T47D (cell line): ENCODE data around the gene HCN2.

Experiments
- DNase-seq, 2 experiments: peaks; one replicate each; pipeline versions ENCODE4 v3.0.0 to v3.0.0-alpha.2; 2011 to 2012; ENCODE audit warnings: low read depth in 1 of 2, low spot score in 1 of 2
- JUND ChIP-seq: IDR thresholded peaks from 2 replicates; pipeline ENCODE4 v1.6.1; 2012; ENCODE audit warnings: low read depth
- in situ Hi-C: cut with HindIII; loops from 2 replicates; pipeline ENCODE4 v1.10.0; 2016; ENCODE audit warnings: low sequenced_read_pairs, low pct_unique_long_range_greater_than_20kb

HCN2 gene

GRCh38 chr19:640161-640558, 50.5 kb downstream of the HCN2 start:
- no peak for DNase-seq

GRCh38 chr19:640606-641189, 51.0 kb downstream of the HCN2 start:
- no peak for TF ChIP-seq JUND
- DNase-seq = no peak
- in situ Hi-C loops = no loop called here

More at GRCh38 chr19:640161-640558, 50.5 kb downstream of the HCN2 start:
- TF ChIP-seq JUND = no peak
- in situ Hi-C loops = no loop called here

GRCh38 chr19:641702-642101, 52.0 kb downstream of the HCN2 start:
- DNase-seq = no peak
- in situ Hi-C loops = no loop called here
- TF ChIP-seq JUND = no peak

GRCh38 chr19:642767-643727, 53.4 kb downstream of the HCN2 start:
- in situ Hi-C loops = no loop called here
- no peak for TF ChIP-seq JUND
- no peak for DNase-seq

- no peak for DNase-seq
- no peak for TF ChIP-seq JUND
- in situ Hi-C loops = no loop called here
Measured at GRCh38 chr19:643736-644135, 54.1 kb downstream of the HCN2 start.

GRCh38 chr19:644363-644762, 54.7 kb downstream of the HCN2 start:
- DNase-seq = no peak
- in situ Hi-C loops = no loop called here
- no peak for TF ChIP-seq JUND

- TF ChIP-seq JUND = no peak
- no peak for DNase-seq
- in situ Hi-C loops = no loop called here
Measured at GRCh38 chr19:644789-645188, 55.1 kb downstream of the HCN2 start.

- in situ Hi-C loops = no loop called here
- DNase-seq = no peak
- TF ChIP-seq JUND = no peak
Measured at GRCh38 chr19:645912-646778, 56.5 kb downstream of the HCN2 start.

GRCh38 chr19:646779-647565, 57.3 kb downstream of the HCN2 start:
- DNase-seq = no peak
- in situ Hi-C loops = no loop called here
- no peak for TF ChIP-seq JUND

GRCh38 chr19:647566-648284, 58.0 kb downstream of the HCN2 start:
- no peak for TF ChIP-seq JUND

GRCh38 chr19:648305-648704, 58.6 kb downstream of the HCN2 start:
- no peak for TF ChIP-seq JUND
- no peak for DNase-seq
- in situ Hi-C loops = no loop called here

More at GRCh38 chr19:647566-648284, 58.0 kb downstream of the HCN2 start:
- no peak for DNase-seq
- in situ Hi-C loops = no loop called here
